PC-9 (cell line): ENCODE results near the gene TMEM198.

Source experiments
- EZH2 ChIP-seq: fragments of 200-600 bp; sonication (generic); IDR thresholded peaks from 2 replicates; pipeline ENCODE4 v1.8.0; 2017; ENCODE audit warnings: antibody characterized with exemption, low read depth
- TF ChIP-seq, protein P1 (sequence below): fragments of 200-600 bp; sonication (generic); conservative IDR thresholded peaks from 2 replicates; pipeline ENCODE4 v1.6.1; 2017; ENCODE audit warnings: mixed run types, antibody characterized with exemption, mild to moderate bottlenecking, moderate library complexity

DNA sequence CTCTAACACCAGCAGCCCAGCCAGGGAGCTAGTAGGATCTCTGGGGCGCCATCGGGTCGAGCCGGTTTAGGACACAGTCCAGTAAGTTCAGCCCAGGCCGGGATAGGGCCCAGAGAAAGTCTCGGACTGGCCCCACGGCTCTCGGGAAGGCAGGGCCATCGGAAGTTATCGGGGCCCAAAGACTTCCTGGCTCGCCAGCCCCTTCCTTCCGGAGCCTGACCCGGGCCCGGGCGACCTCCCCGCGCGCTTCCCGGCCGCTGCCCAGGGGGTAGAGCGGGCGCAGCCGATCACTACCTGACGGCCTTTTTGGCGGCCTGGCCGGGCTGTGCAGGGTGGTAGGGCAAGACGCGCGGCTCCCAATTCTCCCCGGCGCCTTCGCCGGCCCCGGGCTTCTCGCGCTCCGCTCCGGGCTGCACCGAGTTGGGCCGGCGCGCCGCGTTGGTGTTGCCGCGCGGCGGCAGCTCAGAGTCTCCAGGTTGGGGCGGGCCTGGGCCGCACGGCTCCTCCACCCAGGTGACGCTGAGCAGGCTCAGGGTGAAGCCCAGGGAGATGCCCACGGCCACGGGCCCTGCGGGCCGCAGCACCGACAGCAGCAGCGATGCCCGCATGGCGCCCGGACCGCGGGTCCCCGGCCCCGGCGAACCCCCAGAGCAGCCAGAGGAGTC is 765 bp upstream of the TMEM198 start:
- TF ChIP-seq, protein P1, sequence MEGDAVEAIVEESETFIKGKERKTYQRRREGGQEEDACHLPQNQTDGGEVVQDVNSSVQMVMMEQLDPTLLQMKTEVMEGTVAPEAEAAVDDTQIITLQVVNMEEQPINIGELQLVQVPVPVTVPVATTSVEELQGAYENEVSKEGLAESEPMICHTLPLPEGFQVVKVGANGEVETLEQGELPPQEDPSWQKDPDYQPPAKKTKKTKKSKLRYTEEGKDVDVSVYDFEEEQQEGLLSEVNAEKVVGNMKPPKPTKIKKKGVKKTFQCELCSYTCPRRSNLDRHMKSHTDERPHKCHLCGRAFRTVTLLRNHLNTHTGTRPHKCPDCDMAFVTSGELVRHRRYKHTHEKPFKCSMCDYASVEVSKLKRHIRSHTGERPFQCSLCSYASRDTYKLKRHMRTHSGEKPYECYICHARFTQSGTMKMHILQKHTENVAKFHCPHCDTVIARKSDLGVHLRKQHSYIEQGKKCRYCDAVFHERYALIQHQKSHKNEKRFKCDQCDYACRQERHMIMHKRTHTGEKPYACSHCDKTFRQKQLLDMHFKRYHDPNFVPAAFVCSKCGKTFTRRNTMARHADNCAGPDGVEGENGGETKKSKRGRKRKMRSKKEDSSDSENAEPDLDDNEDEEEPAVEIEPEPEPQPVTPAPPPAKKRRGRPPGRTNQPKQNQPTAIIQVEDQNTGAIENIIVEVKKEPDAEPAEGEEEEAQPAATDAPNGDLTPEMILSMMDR = no peak
- no peak for TF ChIP-seq EZH2
